Vagina (tissue), 2 donors: ENCODE data around the gene GMCL1. TPM values are rescaled to one million over a fixed set of nuclear protein-coding genes. Genes with fewer than 3 reads are reported as not detected.

Experiments used
- DNase-seq, 2 donors: peaks; one replicate each; pipeline ENCODE4 v3.0.0-alpha.2; 2017; ENCODE audit errors: extremely low spot score in 2 of 2
- H3K27ac ChIP-seq: fragments of 200-600 bp; sonication (generic); one replicate; pipeline ENCODE4 v1.5.1; 2019
- H3K27me3 ChIP-seq: fragments of 200-600 bp; sonication (generic); one replicate; pipeline ENCODE4 v1.5.1; 2019
- H3K36me3 ChIP-seq, 2 donors: fragments of 200-600 bp; sonication (generic); one replicate each; pipeline ENCODE4 v1.5.1; 2017 to 2019
- H3K4me1 ChIP-seq: fragments of 200-600 bp; sonication (generic); one replicate; pipeline ENCODE4 v1.5.1; 2019
- H3K4me3 ChIP-seq, 2 donors: fragments of 200-600 bp; sonication (generic); 1 replicate in 1 of 2; 2 replicates in 1 of 2; pipeline ENCODE4 v1.5.1; 2016 to 2019
- H3K9me3 ChIP-seq: fragments of 200-600 bp; sonication (generic); one replicate; pipeline ENCODE4 v1.5.1; 2019
- POLR2A ChIP-seq, 2 donors: fragments of 450-650 bp; IDR thresholded peaks; one replicate each; pipeline ENCODE4 v1.6.1; 2017; ENCODE audit warnings: antibody characterized with exemption in 2 of 2, mild to moderate bottlenecking in 2 of 2, moderate library complexity in 2 of 2
- POLR2AphosphoS5 ChIP-seq, 2 donors: sonication (generic); formaldehyde crosslinking; IDR thresholded peaks; one replicate each; pipeline ENCODE4 v1.9.0; 2017; ENCODE audit warnings: antibody characterized with exemption in 2 of 2, mild to moderate bottlenecking in 2 of 2, low read depth in 1 of 2; ENCODE audit not compliant: insufficient read depth in 1 of 2
- intact Hi-C: fragments of 100-400 bp; cut with DNase I; formaldehyde crosslinking; loops from one replicate; pipeline ENCODE4 v1.15.1; 2023
- total RNA-seq: library from RNA; depleted of rRNA; stranded (reverse); fragments of >200 nt; gene quantifications from one replicate; pipeline ENCODE4 v1.2.3, GENCODE V29; 2016
- TF ChIP-seq, protein P1 (sequence below), 3 experiments: fragments of 450-650 bp in 2 of 3; fragments of 200-600 bp in 1 of 3; sonication (generic) in 1 of 3; IDR thresholded peaks; one replicate each; pipeline ENCODE4 v1.5.1; 2017 to 2019; ENCODE audit warnings: antibody characterized with exemption in 3 of 3, mild to moderate bottlenecking in 2 of 3, moderate library complexity in 2 of 3

GMCL1 gene
- total RNA-seq, 1 donor from 2014 or later, result 13.0 TPM

DNA sequence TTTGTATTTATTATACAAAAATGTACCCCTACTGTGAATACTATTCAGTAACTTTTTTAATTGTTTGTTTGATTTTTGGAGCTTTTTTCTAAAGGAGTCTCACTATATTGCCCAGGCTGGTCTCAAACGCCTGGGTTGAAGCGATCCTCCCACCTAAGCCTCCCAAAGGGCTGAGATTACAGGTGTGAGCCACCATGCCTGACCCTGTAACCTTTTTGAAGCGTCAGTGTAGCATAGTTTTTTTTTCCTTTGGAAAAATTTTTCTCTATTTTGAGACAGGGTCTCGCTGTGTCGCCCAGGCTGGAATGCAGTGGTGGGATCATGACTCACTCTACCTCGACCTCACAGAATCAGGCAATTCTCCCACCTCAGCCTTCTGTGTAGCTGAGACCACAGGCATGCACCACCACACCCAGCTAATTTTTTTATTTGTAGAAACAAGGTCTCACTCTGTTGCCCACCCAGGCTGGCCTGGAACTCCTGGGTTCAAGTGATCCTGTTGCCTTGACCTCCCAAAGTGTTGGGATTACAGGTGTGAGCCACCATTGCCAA lies 2.0 kb downstream of the GMCL1 start:
- no peak overlapping the region for H3K4me3 ChIP-seq
- no peak for TF ChIP-seq POLR2A (IDR thresholded peaks at IDR 0.05)
- TF ChIP-seq, protein P1, sequence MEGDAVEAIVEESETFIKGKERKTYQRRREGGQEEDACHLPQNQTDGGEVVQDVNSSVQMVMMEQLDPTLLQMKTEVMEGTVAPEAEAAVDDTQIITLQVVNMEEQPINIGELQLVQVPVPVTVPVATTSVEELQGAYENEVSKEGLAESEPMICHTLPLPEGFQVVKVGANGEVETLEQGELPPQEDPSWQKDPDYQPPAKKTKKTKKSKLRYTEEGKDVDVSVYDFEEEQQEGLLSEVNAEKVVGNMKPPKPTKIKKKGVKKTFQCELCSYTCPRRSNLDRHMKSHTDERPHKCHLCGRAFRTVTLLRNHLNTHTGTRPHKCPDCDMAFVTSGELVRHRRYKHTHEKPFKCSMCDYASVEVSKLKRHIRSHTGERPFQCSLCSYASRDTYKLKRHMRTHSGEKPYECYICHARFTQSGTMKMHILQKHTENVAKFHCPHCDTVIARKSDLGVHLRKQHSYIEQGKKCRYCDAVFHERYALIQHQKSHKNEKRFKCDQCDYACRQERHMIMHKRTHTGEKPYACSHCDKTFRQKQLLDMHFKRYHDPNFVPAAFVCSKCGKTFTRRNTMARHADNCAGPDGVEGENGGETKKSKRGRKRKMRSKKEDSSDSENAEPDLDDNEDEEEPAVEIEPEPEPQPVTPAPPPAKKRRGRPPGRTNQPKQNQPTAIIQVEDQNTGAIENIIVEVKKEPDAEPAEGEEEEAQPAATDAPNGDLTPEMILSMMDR (IDR thresholded peaks at IDR 0.05), result no peak
- no peak for TF ChIP-seq POLR2AphosphoS5 (IDR thresholded peaks at IDR 0.05; ENCODE audit: insufficient read depth in 1 of 2, low read depth in 1 of 2)
- intact Hi-C loops, result no loop called here
- no peak overlapping the region for H3K27ac ChIP-seq
- H3K36me3 ChIP-seq, result no peaks in the 10 kb centered on the region
- H3K4me1 ChIP-seq, result peaks cover 50% of the 10 kb centered on the region
- no peaks in the 10 kb centered on the region for H3K27me3 ChIP-seq
- DNase-seq, result no peak
- no peaks in the 10 kb centered on the region for H3K9me3 ChIP-seq

DNA sequence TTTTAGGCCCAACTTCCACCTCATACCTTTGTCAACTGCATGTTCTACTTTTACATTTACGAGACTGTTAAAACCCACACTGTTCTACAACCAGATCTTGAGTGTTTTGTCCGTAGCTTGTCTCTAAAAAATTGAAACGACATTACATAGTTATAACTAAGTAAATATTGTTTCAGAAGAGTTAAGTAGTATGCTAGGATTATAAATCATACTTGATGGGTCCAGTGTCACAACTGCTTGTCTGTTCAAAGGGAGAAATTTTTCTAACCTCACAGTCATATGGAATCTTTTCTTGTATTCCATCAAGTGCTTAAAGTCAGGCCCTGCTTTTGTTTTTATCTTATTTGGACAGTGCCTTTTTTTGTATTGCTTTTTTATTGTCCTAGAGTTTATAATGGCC lies 4.3 kb downstream of the GMCL1 start:
- Histone ChIP-seq H3K4me1 (peaks cover 50% of the 10 kb centered on the region), H3K9me3 (no peaks in the 10 kb centered on the region), H3K36me3 (no peaks in the 10 kb centered on the region), H3K27ac (no peak overlapping the region), H3K27me3 (no peaks in the 10 kb centered on the region), H3K4me3 (no peak overlapping the region)
- TF ChIP-seq POLR2A (IDR thresholded peaks at IDR 0.05) (no peak), POLR2AphosphoS5 (IDR thresholded peaks at IDR 0.05; ENCODE audit: insufficient read depth in 1 of 2, low read depth in 1 of 2) (no peak)
- TF ChIP-seq, protein P1 (IDR thresholded peaks at IDR 0.05), result no peak
- DNase-seq, result no peak
- intact Hi-C loops, result no loop called here

DNA sequence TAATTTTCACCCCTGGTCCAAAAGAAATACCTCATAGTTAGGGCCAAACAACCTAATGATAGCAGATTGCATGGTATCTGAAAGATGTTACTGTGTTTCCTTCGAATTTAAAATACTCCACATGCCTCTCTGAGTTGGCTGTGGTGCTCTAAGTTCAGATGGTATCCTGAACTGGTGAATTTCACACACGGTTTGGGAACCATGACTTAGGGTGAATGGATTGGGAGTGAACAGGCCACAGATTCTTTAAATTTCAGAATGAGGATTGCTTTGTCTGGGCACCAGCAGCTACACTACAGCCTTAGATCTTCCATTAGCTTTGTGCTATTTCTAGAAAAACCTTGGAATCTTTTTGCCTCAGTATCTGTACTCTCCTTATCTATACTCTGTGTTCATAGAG lies 6.2 kb downstream of the GMCL1 start:
- Histone ChIP-seq H3K27ac (no peak overlapping the region), H3K9me3 (no peaks in the 10 kb centered on the region), H3K36me3 (no peaks in the 10 kb centered on the region), H3K4me3 (no peak overlapping the region), H3K4me1 (peaks cover 44% of the 10 kb centered on the region), H3K27me3 (no peaks in the 10 kb centered on the region)
- intact Hi-C loops, result no loop called here
- TF ChIP-seq POLR2AphosphoS5 (IDR thresholded peaks at IDR 0.05; ENCODE audit: insufficient read depth in 1 of 2, low read depth in 1 of 2), result no peak
- TF ChIP-seq, protein P1 (IDR thresholded peaks at IDR 0.05), result no peak
- TF ChIP-seq POLR2A (IDR thresholded peaks at IDR 0.05), result no peak
- no peak for DNase-seq

DNA sequence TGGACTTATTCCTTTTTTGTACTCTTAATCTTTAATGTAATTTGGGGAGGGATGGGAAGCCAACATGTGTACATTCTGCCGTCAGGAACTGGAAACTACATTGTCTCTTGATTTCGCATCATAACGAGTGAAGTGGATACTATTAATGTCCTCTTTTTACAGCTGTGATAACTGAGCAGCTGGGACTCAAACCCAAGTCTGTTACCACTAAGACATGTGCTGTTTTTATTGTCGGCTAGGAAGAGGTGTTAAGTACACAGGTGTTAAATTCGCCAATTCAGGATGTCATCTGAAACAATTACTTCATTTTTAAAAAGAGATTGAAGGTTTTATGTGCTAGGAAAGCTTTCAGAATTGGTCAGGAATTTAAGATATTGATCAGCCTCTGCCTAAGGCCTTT lies 6.9 kb downstream of the GMCL1 start:
- no peaks in the 10 kb centered on the region for H3K27me3 ChIP-seq
- no peaks in the 10 kb centered on the region for H3K9me3 ChIP-seq
- H3K4me1 ChIP-seq, result peaks cover 38% of the 10 kb centered on the region
- no peak for DNase-seq
- H3K27ac ChIP-seq, result no peak overlapping the region
- TF ChIP-seq, protein P1 (IDR thresholded peaks at IDR 0.05), result no peak
- TF ChIP-seq POLR2AphosphoS5 (IDR thresholded peaks at IDR 0.05; ENCODE audit: insufficient read depth in 1 of 2, low read depth in 1 of 2) (no peak), POLR2A (IDR thresholded peaks at IDR 0.05) (no peak)
- H3K36me3 ChIP-seq, result no peaks in the 10 kb centered on the region
- no peak overlapping the region for H3K4me3 ChIP-seq
- intact Hi-C loops, result no loop called here

DNA sequence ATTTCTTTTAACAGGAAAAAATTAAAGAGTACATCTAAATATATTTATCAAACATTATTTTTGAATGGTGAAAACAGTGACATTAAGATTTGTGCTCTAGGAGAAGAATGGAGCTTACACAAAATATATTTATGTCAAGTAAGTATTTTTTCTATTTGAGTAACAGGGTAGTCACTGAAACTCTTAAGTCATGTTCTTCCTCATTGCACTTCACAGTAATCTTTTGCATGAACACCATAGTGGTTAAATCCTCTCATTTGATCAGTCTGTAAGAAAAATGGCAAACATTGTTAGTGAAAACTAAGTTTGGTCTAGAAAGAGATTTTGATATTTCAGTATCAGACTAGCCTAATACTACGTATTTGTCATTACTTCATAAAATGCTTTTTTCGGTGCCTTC lies 8.1 kb downstream of the GMCL1 start:
- intact Hi-C loops, result no loop called here
- H3K9me3 ChIP-seq, result no peaks in the 10 kb centered on the region

More for the DNA sequence above, 8.1 kb downstream of the GMCL1 start:
- Histone ChIP-seq H3K36me3 (no peaks in the 10 kb centered on the region), H3K4me1 (peaks cover 26% of the 10 kb centered on the region), H3K27me3 (no peaks in the 10 kb centered on the region), H3K27ac (no peak overlapping the region), H3K4me3 (no peak overlapping the region)
- TF ChIP-seq POLR2AphosphoS5 (IDR thresholded peaks at IDR 0.05; ENCODE audit: insufficient read depth in 1 of 2, low read depth in 1 of 2), result no peak
- TF ChIP-seq, protein P1 (IDR thresholded peaks at IDR 0.05), result no peak
- no peak for TF ChIP-seq POLR2A (IDR thresholded peaks at IDR 0.05)
- DNase-seq, result no peak
